Ishikawa (cell line): ENCODE results near the gene AVEN.
A peak's percentile ranks its signal among the peaks of the same experiment; 100 is the strongest.

ENCODE experiments used
- CEBPB ChIP-seq: IDR thresholded peaks from 2 replicates; pipeline ENCODE4 v1.6.1; 2012
- CREB1 ChIP-seq: IDR thresholded peaks from 2 replicates; pipeline ENCODE4 v1.6.1; 2012; ENCODE audit warnings: low read depth
- EGR1 ChIP-seq: IDR thresholded peaks from 2 replicates; pipeline ENCODE4 v1.6.1; 2012
- EP300 ChIP-seq: IDR thresholded peaks from 2 replicates; pipeline ENCODE4 v1.6.1; 2012; ENCODE audit warnings: borderline replicate concordance
- FOXM1 ChIP-seq: IDR thresholded peaks from 2 replicates; pipeline ENCODE4 v1.6.1; 2012; ENCODE audit warnings: low read depth, borderline replicate concordance
- MAX ChIP-seq: IDR thresholded peaks from 2 replicates; pipeline ENCODE4 v1.6.1; 2012
- NFIC ChIP-seq: IDR thresholded peaks from 2 replicates; pipeline ENCODE4 v1.6.1; 2012
- RAD21 ChIP-seq: IDR thresholded peaks from 2 replicates; pipeline ENCODE4 v1.6.1; 2012; ENCODE audit warnings: low read depth
- TAF1 ChIP-seq: IDR thresholded peaks from 2 replicates; pipeline ENCODE4 v1.6.1; 2012; ENCODE audit warnings: low read depth, mild to moderate bottlenecking
- TCF12 ChIP-seq: IDR thresholded peaks from 2 replicates; pipeline ENCODE4 v1.6.1; 2012; ENCODE audit warnings: low read depth
- TEAD4 ChIP-seq: IDR thresholded peaks from 2 replicates; pipeline ENCODE4 v1.6.1; 2012
- YY1 ChIP-seq: IDR thresholded peaks from 2 replicates; pipeline ENCODE4 v1.6.1; 2012; ENCODE audit warnings: low read depth
- ZBTB7A ChIP-seq: IDR thresholded peaks from 2 replicates; pipeline ENCODE4 v1.6.1; 2012; ENCODE audit warnings: low read depth
- TF ChIP-seq, protein P1 (sequence below): IDR thresholded peaks from 2 replicates; pipeline ENCODE4 v1.6.1; 2012
- TF ChIP-seq, protein P2 (sequence below): IDR thresholded peaks from 2 replicates; pipeline ENCODE4 v1.6.1; 2012; ENCODE audit warnings: low read depth, mild to moderate bottlenecking

The AVEN gene

DNA sequence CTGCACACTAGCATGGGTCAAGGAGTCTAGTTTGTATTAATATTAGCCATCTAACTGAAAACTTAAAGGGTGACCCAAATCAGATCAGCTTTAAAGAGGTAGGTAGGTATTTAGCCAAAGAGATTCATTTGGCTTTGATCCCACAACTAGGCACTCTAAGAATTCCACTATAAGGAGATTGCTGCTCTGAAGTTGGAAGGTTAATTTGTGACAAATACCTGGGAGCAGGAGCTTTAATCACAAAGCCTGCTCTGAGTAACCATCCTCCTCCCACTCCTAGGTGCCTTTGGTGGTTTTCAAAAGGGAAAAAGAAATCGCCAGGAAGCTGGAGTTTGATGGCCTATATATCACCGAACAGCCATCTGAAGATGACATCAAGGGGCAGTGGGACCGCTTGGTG lies 191.0 kb downstream of the AVEN start:
- TF ChIP-seq EP300 (no peak), CEBPB (no peak), FOXM1 (no peak), TEAD4 (no peak), EGR1 (no peak), RAD21 (no peak)
- TF ChIP-seq, protein P1, sequence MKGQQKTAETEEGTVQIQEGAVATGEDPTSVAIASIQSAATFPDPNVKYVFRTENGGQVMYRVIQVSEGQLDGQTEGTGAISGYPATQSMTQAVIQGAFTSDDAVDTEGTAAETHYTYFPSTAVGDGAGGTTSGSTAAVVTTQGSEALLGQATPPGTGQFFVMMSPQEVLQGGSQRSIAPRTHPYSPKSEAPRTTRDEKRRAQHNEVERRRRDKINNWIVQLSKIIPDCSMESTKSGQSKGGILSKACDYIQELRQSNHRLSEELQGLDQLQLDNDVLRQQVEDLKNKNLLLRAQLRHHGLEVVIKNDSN = no peak
- TF ChIP-seq, protein P2, sequence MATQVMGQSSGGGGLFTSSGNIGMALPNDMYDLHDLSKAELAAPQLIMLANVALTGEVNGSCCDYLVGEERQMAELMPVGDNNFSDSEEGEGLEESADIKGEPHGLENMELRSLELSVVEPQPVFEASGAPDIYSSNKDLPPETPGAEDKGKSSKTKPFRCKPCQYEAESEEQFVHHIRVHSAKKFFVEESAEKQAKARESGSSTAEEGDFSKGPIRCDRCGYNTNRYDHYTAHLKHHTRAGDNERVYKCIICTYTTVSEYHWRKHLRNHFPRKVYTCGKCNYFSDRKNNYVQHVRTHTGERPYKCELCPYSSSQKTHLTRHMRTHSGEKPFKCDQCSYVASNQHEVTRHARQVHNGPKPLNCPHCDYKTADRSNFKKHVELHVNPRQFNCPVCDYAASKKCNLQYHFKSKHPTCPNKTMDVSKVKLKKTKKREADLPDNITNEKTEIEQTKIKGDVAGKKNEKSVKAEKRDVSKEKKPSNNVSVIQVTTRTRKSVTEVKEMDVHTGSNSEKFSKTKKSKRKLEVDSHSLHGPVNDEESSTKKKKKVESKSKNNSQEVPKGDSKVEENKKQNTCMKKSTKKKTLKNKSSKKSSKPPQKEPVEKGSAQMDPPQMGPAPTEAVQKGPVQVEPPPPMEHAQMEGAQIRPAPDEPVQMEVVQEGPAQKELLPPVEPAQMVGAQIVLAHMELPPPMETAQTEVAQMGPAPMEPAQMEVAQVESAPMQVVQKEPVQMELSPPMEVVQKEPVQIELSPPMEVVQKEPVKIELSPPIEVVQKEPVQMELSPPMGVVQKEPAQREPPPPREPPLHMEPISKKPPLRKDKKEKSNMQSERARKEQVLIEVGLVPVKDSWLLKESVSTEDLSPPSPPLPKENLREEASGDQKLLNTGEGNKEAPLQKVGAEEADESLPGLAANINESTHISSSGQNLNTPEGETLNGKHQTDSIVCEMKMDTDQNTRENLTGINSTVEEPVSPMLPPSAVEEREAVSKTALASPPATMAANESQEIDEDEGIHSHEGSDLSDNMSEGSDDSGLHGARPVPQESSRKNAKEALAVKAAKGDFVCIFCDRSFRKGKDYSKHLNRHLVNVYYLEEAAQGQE = no peak

- no peak for TF ChIP-seq ZBTB7A
- TF ChIP-seq NFIC = no peak
- TF ChIP-seq RAD21 = no peak
- no peak for TF ChIP-seq FOXM1
- no peak for TF ChIP-seq EGR1
- no peak for TF ChIP-seq YY1
- TF ChIP-seq TCF12 = no peak
- TF ChIP-seq, protein P2 = no peak
- TF ChIP-seq TAF1 = no peak
- TF ChIP-seq CEBPB = no peak
- TF ChIP-seq MAX = no peak
- TF ChIP-seq, protein P1 = no peak
Observed at GRCh38 chr15:33846862-33847261, 192.1 kb downstream of the AVEN start.

GRCh38 chr15:33846142-33846541 lies 192.9 kb downstream of the AVEN start:
- no peak for TF ChIP-seq CREB1
- TF ChIP-seq, protein P1 = 0 out of 2 replicates have a peak, but pooled peaks have one; percentile 17

DNA sequence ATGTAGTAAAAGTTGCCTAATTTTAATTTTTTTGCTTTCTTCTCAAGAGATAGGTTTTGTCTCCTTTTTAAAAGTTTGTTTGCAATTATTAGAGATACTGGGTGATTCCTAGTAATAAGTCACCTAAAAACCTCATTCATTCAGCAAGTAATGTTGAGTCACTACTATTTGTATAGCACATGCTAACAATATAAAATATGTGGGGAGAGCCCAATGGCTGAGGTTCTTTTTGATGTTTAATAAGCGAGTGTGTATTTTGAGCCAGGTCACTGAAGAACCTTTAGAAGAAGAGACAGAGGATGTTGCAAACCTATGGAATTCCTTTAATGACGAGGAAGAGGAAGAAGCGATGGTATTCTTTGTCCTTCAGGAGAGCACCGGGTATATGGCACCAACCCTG lies 194.4 kb downstream of the AVEN start:
- TF ChIP-seq FOXM1 = no peak
- no peak for TF ChIP-seq EGR1
- TF ChIP-seq, protein P2 = no peak
- TF ChIP-seq RAD21 = no peak
- no peak for TF ChIP-seq EP300
- TF ChIP-seq YY1 = no peak
- TF ChIP-seq, protein P1 = no peak
- TF ChIP-seq MAX = no peak
- TF ChIP-seq TAF1 = no peak
- no peak for TF ChIP-seq CREB1
- no peak for TF ChIP-seq CEBPB
- no peak for TF ChIP-seq TEAD4
- no peak for TF ChIP-seq NFIC
- TF ChIP-seq TCF12 = no peak
- TF ChIP-seq ZBTB7A = no peak
